Measurements from ENCODE around the gene MPPED2.

The MPPED2 gene

GRCh38 chr11:30586251-30587144 is at the start of gene MPPED2:
TSS of gene MPPED2 (minus strand) at chr11:30586353. CDS start at chr11:30580373, 5,980 bp downstream.
- DNase-seq (ENCODE audit: low read depth) = no peak

- no peak for DNase-seq (ENCODE audit: low read depth)
These were observed 49.3 kb upstream of the MPPED2 start for GRCh38 chr11:30635401-30635989.

GRCh38 chr11:30631148-30631547 is 45.0 kb upstream of the MPPED2 start:
- DNase-seq (ENCODE audit: low read depth) = no peak

- no peak for DNase-seq (ENCODE audit: low read depth)
These were observed 33.6 kb upstream of the MPPED2 start for GRCh38 chr11:30619767-30620166.

- DNase-seq (ENCODE audit: low read depth) = no peak
These were observed 31.6 kb upstream of the MPPED2 start for GRCh38 chr11:30617762-30618161.

GRCh38 chr11:30610628-30611027 is 24.5 kb upstream of the MPPED2 start:
- no peak for DNase-seq (ENCODE audit: low read depth)

- DNase-seq (ENCODE audit: low read depth) = no peak
These were observed 22.4 kb upstream of the MPPED2 start for GRCh38 chr11:30608534-30608933.

GRCh38 chr11:30605036-30605605 is 19.0 kb upstream of the MPPED2 start:
- no peak for DNase-seq (ENCODE audit: low read depth)

- no peak for DNase-seq (ENCODE audit: low read depth)
These were observed 17.2 kb upstream of the MPPED2 start for GRCh38 chr11:30603357-30603756.

- DNase-seq (ENCODE audit: low read depth) = no peak
These were observed 10.7 kb upstream of the MPPED2 start for GRCh38 chr11:30596832-30597231.

GRCh38 chr11:30595934-30596333 is 9.8 kb upstream of the MPPED2 start:
- no peak for DNase-seq (ENCODE audit: low read depth)

GRCh38 chr11:30594646-30595411 is 8.7 kb upstream of the MPPED2 start:
- no peak for DNase-seq (ENCODE audit: low read depth)

GRCh38 chr11:30587269-30587812 is 1.2 kb upstream of the MPPED2 start:
- no peak for DNase-seq (ENCODE audit: low read depth)

- DNase-seq (ENCODE audit: low read depth) = no peak
These were observed 282 bp downstream of the MPPED2 start for GRCh38 chr11:30585892-30586250.

- no peak for DNase-seq (ENCODE audit: low read depth)
These were observed 845 bp downstream of the MPPED2 start for GRCh38 chr11:30585125-30585891.

- no peak for DNase-seq (ENCODE audit: low read depth)
These were observed 2.5 kb downstream of the MPPED2 start for GRCh38 chr11:30583476-30584280.

GRCh38 chr11:30582726-30583125 is 3.4 kb downstream of the MPPED2 start:
- DNase-seq (ENCODE audit: low read depth) = no peak

GRCh38 chr11:30581675-30582074 is 4.5 kb downstream of the MPPED2 start:
- no peak for DNase-seq (ENCODE audit: low read depth)

- no peak for DNase-seq (ENCODE audit: low read depth)
These were observed 5.6 kb downstream of the MPPED2 start for GRCh38 chr11:30580573-30580972.

GRCh38 chr11:30579415-30580175 is 6.6 kb downstream of the MPPED2 start:
- DNase-seq (ENCODE audit: low read depth) = no peak

Measured in stimulated activated CD4-positive, alpha-beta T cell treated with anti-CD3 and anti-CD28 coated beads, Interleukin-2, amount 100 ng/mL, for 4 hours (primary cell).